Mesenchymal stem cell (in vitro differentiated cells and primary cell): ENCODE measurements around the gene TBPL1.

Source experiments
- DNase-seq: peaks from one replicate; pipeline ENCODE4 v3.0.0-alpha.2; 2013
- H2AFZ ChIP-seq: one replicate; pipeline ENCODE4 v1.6.1; 2013; ENCODE audit warnings: low read depth, mild to moderate bottlenecking, control low read depth, inconsistent platforms, low read length, moderate library complexity
- H2AK5ac ChIP-seq: 2 replicates; pipeline ENCODE4 v1.6.1; 2013; ENCODE audit warnings: low read length, moderate library complexity, mild to moderate bottlenecking, inconsistent platforms; ENCODE audit not compliant: severe bottlenecking
- H2BK120ac ChIP-seq: one replicate; pipeline ENCODE4 v1.6.1; 2013; ENCODE audit warnings: low read depth, mild to moderate bottlenecking, inconsistent platforms, low read length, moderate library complexity
- H2BK12ac ChIP-seq, 2 experiments: one replicate each; pipeline ENCODE4 v1.6.1; 2013; ENCODE audit warnings: inconsistent platforms in 2 of 2, low read length in 2 of 2, mild to moderate bottlenecking in 2 of 2, moderate library complexity in 2 of 2, control low read depth in 1 of 2
- H2BK15ac ChIP-seq: one replicate; pipeline ENCODE4 v1.6.1; 2013; ENCODE audit warnings: mild to moderate bottlenecking, low read depth, inconsistent platforms; ENCODE audit not compliant: poor library complexity, severe bottlenecking
- H2BK5ac ChIP-seq: 2 replicates; pipeline ENCODE4 v1.6.1; 2013; ENCODE audit warnings: low read depth, mild to moderate bottlenecking, low read length, control low read depth, inconsistent platforms; ENCODE audit not compliant: poor library complexity, severe bottlenecking
- H3K14ac ChIP-seq, 2 experiments: one replicate each; pipeline ENCODE4 v1.6.1; 2013; ENCODE audit warnings: inconsistent platforms in 2 of 2, low read length in 2 of 2, control low read depth in 1 of 2, mild to moderate bottlenecking in 1 of 2, moderate library complexity in 1 of 2
- H3K18ac ChIP-seq, 2 experiments: one replicate each; pipeline ENCODE4 v1.6.1; 2013; ENCODE audit warnings: inconsistent platforms in 2 of 2, low read length in 2 of 2, control low read depth in 1 of 2, low read depth in 1 of 2, mild to moderate bottlenecking in 1 of 2
- H3K23ac ChIP-seq, 2 experiments: one replicate each; pipeline ENCODE4 v1.6.1; 2013; ENCODE audit warnings: inconsistent platforms in 2 of 2, low read length in 2 of 2, mild to moderate bottlenecking in 2 of 2, moderate library complexity in 2 of 2, control low read depth in 1 of 2
- H3K27ac ChIP-seq: 2 replicates; pipeline ENCODE4 v1.5.1; 2013; ENCODE audit warnings: mild to moderate bottlenecking, moderate library complexity, low read length, control low read depth, inconsistent platforms; ENCODE audit not compliant: poor library complexity, severe bottlenecking
- H3K27me3 ChIP-seq, 2 experiments: 2 replicates each; pipeline versions ENCODE4 v1.6.1 to v1.7.0; 2013; ENCODE audit warnings: low read length in 2 of 2, mild to moderate bottlenecking in 2 of 2, moderate library complexity in 2 of 2, control low read depth in 1 of 2, inconsistent platforms in 1 of 2; ENCODE audit not compliant: control insufficient read depth in 1 of 2, insufficient read depth in 1 of 2
- H3K36me3 ChIP-seq, 2 experiments: 2 replicates each; pipeline versions ENCODE4 v1.6.1 to v1.7.0; 2013; ENCODE audit warnings: low read length in 2 of 2, control low read depth in 1 of 2, inconsistent platforms in 1 of 2, low read depth in 1 of 2, mild to moderate bottlenecking in 1 of 2; ENCODE audit not compliant: insufficient read depth in 2 of 2, control insufficient read depth in 1 of 2
- H3K4ac ChIP-seq, 2 experiments: one replicate each; pipeline ENCODE4 v1.6.1; 2013; ENCODE audit warnings: inconsistent platforms in 2 of 2, low read length in 2 of 2, mild to moderate bottlenecking in 2 of 2, moderate library complexity in 2 of 2, control low read depth in 1 of 2, low read depth in 1 of 2
- H3K4me1 ChIP-seq: 2 replicates; pipeline ENCODE4 v1.6.1; 2013; ENCODE audit warnings: low read depth, low read length, control low read depth; ENCODE audit not compliant: control insufficient read depth, insufficient read depth
- H3K4me2 ChIP-seq: 2 replicates; pipeline ENCODE4 v1.6.1; 2013; ENCODE audit warnings: low read length, mild to moderate bottlenecking, inconsistent platforms; ENCODE audit not compliant: poor library complexity, severe bottlenecking
- H3K4me3 ChIP-seq, 2 experiments: 2 replicates each; pipeline versions ENCODE4 v1.5.1 to v1.7.0; 2013; ENCODE audit warnings: low read length in 2 of 2, mild to moderate bottlenecking in 2 of 2, control low read depth in 1 of 2, low read depth in 1 of 2; ENCODE audit not compliant: insufficient read depth in 1 of 2
- H3K79me1 ChIP-seq: replicated peaks from 2 replicates; pipeline ENCODE4 v1.6.1; 2013; ENCODE audit warnings: mild to moderate bottlenecking, control low read depth, low read length, inconsistent platforms; ENCODE audit not compliant: poor library complexity, severe bottlenecking
- H3K9ac ChIP-seq: 2 replicates; pipeline ENCODE4 v1.7.0; 2013; ENCODE audit warnings: mild to moderate bottlenecking, low read length, moderate library complexity
- H3K9me3 ChIP-seq: 2 replicates; pipeline ENCODE4 v1.7.0; 2013; ENCODE audit warnings: mild to moderate bottlenecking, low read length; ENCODE audit not compliant: control insufficient read depth
- H4K8ac ChIP-seq: one replicate; pipeline ENCODE4 v1.6.1; 2013; ENCODE audit warnings: inconsistent platforms, mild to moderate bottlenecking, low read length, moderate library complexity
- H4K91ac ChIP-seq: one replicate; pipeline ENCODE4 v1.6.1; 2013; ENCODE audit warnings: mild to moderate bottlenecking, low read length, inconsistent platforms
- WGBS: methylation state at CpG from one replicate; pipeline ENCODE4 v1.1.7; 2013; ENCODE audit warnings: mixed read lengths; 5-methylcytosine and 5-hydroxymethylcytosine counted together

TBPL1 gene

GRCh38 chr6:134020968-134021367 lies 67.9 kb downstream of the TBPL1 start:
- H3K14ac ChIP-seq, result no peak overlapping the region
- H2BK120ac ChIP-seq, result no peak overlapping the region
- H4K91ac ChIP-seq, result no peak overlapping the region
- H2BK12ac ChIP-seq, result no peak overlapping the region
- H2AFZ ChIP-seq, result no peak overlapping the region
- H3K4me1 ChIP-seq, result no peaks in the 10 kb centered on the region
- no peak overlapping the region for H3K23ac ChIP-seq
- no peak overlapping the region for H2BK5ac ChIP-seq
- H3K79me1 ChIP-seq, result no peaks in the 10 kb centered on the region
- no peak overlapping the region for H2BK15ac ChIP-seq
- WGBS, result 71% methylated on average over 4 of the region's 4 CpGs
- no peak overlapping the region for H3K27ac ChIP-seq
- H3K36me3 ChIP-seq, result no peaks in the 10 kb centered on the region
- no peak overlapping the region for H2AK5ac ChIP-seq
- H3K4me3 ChIP-seq, result no peak overlapping the region
- no peak overlapping the region for H4K8ac ChIP-seq
- no peak overlapping the region for H3K4ac ChIP-seq
- no peak for DNase-seq
- no peaks in the 10 kb centered on the region for H3K9me3 ChIP-seq
- H3K9ac ChIP-seq, result no peak overlapping the region
- H3K18ac ChIP-seq, result no peak overlapping the region
- H3K4me2 ChIP-seq, result no peak overlapping the region
- no peaks in the 10 kb centered on the region for H3K27me3 ChIP-seq

- Histone ChIP-seq H3K14ac (no peak overlapping the region), H3K4me3 (no peak overlapping the region), H2BK12ac (no peak overlapping the region), H3K23ac (no peak overlapping the region), H2BK15ac (no peak overlapping the region), H3K4me1 (peaks cover under 1% of the 10 kb centered on the region), H3K27ac (no peak overlapping the region), H3K27me3 (no peaks in the 10 kb centered on the region), H4K91ac (no peak overlapping the region), H3K9me3 (no peaks in the 10 kb centered on the region), H2AK5ac (no peak overlapping the region), H3K4me2 (no peak overlapping the region), H3K18ac (no peak overlapping the region), H2BK5ac (no peak overlapping the region), H2BK120ac (no peak overlapping the region), H3K4ac (no peak overlapping the region), H3K79me1 (no peaks in the 10 kb centered on the region), H2AFZ (no peak overlapping the region), H3K9ac (no peak overlapping the region), H3K36me3 (no peaks in the 10 kb centered on the region), H4K8ac (no peak overlapping the region)
- DNase-seq, result no peak
- 93% methylated on average over 3 of the region's 5 CpGs for WGBS
Observed at GRCh38 chr6:134021396-134022122, 68.5 kb downstream of the TBPL1 start.

- no peak overlapping the region for H2AK5ac ChIP-seq
- WGBS, result 86% methylated on average over 3 of the region's 3 CpGs
- H3K36me3 ChIP-seq, result no peaks in the 10 kb centered on the region
Observed at GRCh38 chr6:134022650-134023049, 69.6 kb downstream of the TBPL1 start.

GRCh38 chr6:134026597-134026996 lies 73.6 kb downstream of the TBPL1 start:
- no peak overlapping the region for H3K14ac ChIP-seq
- peak; percentile 57 for DNase-seq
- no peak overlapping the region for H2BK5ac ChIP-seq
- no peaks in the 10 kb centered on the region for H3K36me3 ChIP-seq
- peak overlapping the region in 1 of 2 experiments; percentile 26 for H3K18ac ChIP-seq
- H4K91ac ChIP-seq, result no peak overlapping the region
- H2BK15ac ChIP-seq, result peak overlapping the region; percentile 23
- H3K9me3 ChIP-seq, result no peaks in the 10 kb centered on the region
- peak overlapping the region; percentile 88 for H4K8ac ChIP-seq
- no peak overlapping the region for H2AFZ ChIP-seq
- no peak overlapping the region for H3K4ac ChIP-seq
- H3K23ac ChIP-seq, result no peak overlapping the region
- no peak overlapping the region for H3K27ac ChIP-seq
- no peaks in the 10 kb centered on the region for H3K79me1 ChIP-seq
- no peak overlapping the region for H2AK5ac ChIP-seq
- WGBS, result 63% methylated on average over 2 of the region's 3 CpGs
- no peak overlapping the region for H3K4me2 ChIP-seq
- H3K27me3 ChIP-seq, result no peaks in the 10 kb centered on the region
- no peak overlapping the region for H2BK120ac ChIP-seq
- no peak overlapping the region for H3K9ac ChIP-seq
- H2BK12ac ChIP-seq, result no peak overlapping the region
- no peak overlapping the region for H3K4me3 ChIP-seq
- peaks cover 2% of the 10 kb centered on the region for H3K4me1 ChIP-seq

More at GRCh38 chr6:134022650-134023049, 69.6 kb downstream of the TBPL1 start:
- Histone ChIP-seq H3K9ac (no peak overlapping the region), H3K4me1 (peaks cover 2% of the 10 kb centered on the region), H3K79me1 (no peaks in the 10 kb centered on the region), H4K8ac (no peak overlapping the region), H4K91ac (no peak overlapping the region), H2BK15ac (no peak overlapping the region), H2AFZ (no peak overlapping the region), H3K23ac (no peak overlapping the region), H2BK120ac (no peak overlapping the region), H2BK5ac (no peak overlapping the region), H3K27ac (no peak overlapping the region), H3K4ac (no peak overlapping the region), H3K9me3 (no peaks in the 10 kb centered on the region), H2BK12ac (no peak overlapping the region), H3K14ac (no peak overlapping the region), H3K4me3 (no peak overlapping the region), H3K4me2 (no peak overlapping the region), H3K27me3 (no peaks in the 10 kb centered on the region), H3K18ac (no peak overlapping the region)
- no peak for DNase-seq
